DMS53 treated with DMSO at 0.1 percent for 48 hours (cell line): ENCODE measurements around the gene GNB3.
A peak's percentile ranks its signal among the peaks of the same experiment; 100 is the strongest.
"Not testable (repeated sequence)": the region's sequence is repeated elsewhere in the genome, so short reads cannot be mapped to it uniquely, and the experiment has no call there.

Experiments
- DNase-seq: peaks from one replicate; lab custom pipeline; 2025; ENCODE audit not compliant: unreplicated experiment; lab: John Stamatoyannopoulos, UW

The GNB3 gene

DNA sequence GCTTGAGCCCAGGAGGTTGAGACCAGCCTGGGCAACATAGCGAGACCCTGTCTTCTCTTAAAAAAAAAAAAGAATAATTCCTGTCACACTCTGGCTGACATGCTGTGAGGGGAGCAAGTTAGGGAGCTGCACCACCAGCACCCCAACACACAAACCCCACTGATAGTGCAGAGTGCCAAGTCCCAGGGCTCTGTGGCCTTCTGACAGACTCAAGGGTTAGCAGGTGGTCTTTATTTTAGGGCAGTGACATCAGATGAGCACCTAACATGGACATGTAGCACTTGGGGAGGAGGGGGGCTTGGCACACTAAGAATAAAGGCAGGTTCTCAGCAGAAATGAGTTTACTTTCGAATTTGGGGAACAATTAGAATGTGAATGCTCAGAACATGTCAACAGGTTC lies 18.1 kb downstream of the GNB3 start:
- DNase-seq: no peak

DNA sequence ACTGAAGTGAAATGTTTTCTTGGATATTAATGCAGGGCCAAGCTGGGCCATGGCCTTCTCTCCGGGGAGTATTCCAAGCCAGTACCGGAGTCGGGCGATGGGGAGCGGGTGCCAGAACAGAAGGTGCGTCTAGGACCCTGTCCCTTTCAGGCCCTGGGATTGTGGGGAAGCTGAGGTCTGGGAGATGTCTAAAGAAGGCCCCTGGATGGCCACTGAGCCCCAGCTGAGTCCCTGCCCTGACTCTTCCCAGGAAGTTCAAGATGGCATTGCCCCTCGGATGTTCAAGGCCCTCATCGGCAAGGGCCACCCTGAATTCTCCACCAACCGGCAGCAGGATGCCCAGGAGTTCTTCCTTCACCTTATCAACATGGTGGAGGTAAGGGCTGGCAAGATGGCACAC lies 19.4 kb downstream of the GNB3 start:
- no peak for DNase-seq

DNA sequence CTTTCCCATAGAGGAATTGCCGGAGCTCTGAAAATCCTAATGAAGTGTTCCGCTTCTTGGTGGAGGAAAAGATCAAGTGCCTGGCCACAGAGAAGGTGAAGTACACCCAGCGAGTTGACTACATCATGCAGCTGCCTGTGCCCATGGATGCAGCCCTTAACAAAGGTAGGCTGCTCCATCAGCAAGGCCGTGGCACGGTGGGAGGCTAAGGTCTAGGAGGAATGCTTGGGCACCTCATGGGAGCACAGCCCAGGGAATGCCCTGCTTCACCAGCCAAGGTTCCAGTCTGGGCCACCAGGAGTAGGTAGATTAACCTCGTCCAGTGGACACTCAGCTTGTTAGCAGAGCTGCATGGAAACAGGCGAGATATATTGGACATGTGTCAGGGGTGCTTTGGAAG lies 20.2 kb downstream of the GNB3 start:
- no peak for DNase-seq

DNA sequence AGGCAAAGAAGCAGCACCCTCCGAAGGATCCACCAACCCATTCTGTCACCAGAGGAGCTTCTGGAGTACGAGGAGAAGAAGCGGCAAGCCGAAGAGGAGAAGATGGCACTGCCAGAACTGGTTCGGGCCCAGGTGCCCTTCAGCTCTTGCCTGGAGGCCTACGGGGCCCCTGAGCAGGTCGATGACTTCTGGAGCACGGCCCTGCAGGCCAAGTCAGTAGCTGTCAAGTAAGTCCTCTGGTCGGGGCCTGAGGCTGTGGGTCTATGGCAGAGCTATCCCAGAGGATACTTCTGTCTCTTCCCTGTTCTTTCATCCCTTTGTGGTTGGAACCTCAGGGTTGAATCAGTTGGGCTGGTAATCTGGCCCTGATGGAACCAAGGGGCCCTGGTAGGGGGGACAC lies 20.7 kb downstream of the GNB3 start:
- DNase-seq: no peak

DNA sequence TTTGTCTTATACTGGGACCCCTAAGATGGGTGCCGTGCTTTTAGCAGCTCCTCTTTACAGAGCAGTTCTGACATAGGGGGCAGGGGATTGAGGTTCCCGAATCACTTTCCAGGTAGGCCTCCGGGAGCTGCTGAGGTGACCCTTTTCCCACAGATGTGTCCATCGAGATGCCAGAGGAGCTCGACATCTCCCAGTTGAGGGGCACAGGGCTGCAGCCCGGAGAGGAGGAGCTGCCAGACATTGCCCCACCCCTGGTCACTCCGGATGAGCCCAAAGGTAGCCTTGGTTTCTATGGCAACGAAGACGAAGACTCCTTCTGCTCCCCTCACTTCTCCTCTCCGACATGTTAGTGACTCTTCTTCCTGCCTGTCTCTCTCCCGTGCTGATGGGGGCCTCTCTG lies 22.3 kb downstream of the GNB3 start:
- DNase-seq: no peak

DNA sequence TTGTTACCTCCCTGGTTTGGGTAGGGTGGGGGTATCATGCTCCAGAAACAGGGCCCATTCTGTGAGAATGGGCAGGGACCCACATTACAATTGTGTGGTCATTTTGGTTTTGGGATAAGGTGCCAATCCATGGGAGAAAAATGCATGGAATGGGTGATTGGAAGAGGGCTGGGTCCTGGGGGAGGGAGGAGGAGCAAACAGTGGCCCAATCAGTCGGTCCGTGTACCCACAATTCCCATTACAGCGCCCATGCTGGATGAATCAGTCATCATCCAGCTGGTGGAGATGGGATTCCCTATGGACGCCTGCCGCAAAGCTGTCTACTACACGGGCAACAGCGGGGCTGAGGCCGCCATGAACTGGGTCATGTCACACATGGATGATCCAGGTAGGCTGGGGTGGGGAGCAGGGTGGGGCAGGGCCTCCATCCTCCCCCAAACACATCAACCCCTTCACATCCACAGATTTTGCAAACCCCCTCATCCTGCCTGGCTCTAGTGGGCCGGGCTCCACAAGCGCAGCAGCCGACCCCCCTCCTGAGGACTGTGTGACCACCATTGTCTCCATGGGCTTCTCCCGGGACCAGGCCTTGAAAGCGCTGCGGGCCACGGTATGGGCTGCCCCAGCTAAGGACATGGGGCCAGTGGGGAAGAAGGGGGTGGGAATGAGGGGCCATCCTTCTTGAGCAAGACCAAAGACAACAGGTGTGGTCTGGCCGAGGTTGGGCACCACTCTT lies 23.0 kb downstream of the GNB3 start:
- no peak for DNase-seq

DNA sequence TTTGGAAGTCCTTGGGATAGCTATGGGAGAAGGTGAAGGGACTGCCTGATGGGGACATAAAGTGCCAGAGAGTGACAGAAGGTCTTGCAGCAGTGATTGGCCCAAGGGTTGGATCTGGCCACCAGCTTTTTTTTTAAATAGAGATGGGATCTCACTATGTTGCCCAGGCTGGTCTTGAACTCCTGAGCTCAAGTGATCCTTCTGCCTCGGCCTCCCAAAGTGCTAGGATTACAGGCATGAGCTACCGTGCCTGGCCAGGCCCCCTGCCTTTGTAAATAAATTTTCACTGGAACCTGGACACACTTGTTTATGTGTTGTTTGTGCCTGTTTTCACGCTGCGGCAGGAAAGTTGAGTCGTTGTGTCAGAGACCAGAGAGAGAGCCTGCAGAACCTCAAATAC lies 24.6 kb downstream of the GNB3 start:
- DNase-seq: not testable (repeated sequence)

DNA sequence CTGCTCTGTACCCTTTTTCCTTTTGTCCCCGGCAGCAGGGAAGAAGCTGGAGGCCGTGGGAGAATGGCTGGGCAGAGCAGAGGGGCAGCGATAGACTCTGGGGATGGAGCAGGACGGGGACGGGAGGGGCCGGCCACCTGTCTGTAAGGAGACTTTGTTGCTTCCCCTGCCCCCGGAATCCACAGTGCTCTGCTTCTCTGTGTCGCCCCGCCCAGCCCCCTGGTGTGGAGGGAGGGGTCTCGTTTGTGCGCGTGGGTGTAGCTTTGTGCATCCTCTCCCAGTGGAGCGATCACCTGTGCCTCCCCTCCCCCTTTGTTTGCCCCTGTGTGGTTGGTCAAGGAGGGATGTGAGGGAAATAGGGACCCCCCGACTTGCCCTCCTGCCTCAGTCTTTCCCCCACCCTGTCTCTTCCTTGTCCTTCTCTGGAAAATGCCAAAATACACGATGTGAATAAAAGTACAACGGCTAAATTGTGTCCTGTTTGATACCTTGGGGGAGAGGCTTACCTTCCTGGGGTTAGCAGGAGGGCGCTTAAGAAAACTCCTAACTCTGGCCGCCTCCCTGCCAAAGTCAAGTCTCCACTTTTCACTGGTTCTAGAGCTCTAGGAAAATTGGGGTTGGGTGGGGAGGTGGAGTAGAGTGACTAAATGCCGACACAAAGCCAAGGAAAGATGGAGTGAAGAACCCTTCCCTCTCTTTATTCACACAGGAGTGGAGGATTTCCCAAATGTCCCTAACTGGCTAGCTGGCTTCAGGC lies 25.6 kb downstream of the GNB3 start:
- no peak for DNase-seq

DNA sequence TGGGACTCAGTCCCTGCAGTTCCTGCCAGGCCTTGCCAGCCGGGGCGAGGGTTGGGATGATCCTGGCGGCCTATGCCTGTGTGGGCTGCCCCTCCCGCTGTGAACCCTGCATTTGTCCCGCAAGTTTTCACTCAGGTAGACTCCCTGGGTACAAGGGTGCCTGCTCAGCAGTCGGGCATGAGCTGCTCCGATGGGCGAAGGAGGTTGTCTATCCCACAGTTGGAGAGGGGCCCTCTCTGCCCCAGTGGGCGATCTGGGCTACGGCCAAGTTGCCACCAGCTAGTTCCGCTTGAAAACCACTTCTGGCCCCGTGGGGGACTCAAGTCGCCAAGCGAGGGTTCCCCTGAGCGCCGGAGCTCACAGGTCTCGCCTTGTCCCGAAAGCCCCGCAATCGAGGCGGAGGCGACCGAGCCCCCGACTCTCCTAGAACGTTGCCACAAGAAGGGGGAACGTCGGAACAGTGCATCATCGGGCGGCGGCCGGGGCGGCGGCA lies 26.2 kb downstream of the GNB3 start:
- DNase-seq: peak; percentile 60

DNA sequence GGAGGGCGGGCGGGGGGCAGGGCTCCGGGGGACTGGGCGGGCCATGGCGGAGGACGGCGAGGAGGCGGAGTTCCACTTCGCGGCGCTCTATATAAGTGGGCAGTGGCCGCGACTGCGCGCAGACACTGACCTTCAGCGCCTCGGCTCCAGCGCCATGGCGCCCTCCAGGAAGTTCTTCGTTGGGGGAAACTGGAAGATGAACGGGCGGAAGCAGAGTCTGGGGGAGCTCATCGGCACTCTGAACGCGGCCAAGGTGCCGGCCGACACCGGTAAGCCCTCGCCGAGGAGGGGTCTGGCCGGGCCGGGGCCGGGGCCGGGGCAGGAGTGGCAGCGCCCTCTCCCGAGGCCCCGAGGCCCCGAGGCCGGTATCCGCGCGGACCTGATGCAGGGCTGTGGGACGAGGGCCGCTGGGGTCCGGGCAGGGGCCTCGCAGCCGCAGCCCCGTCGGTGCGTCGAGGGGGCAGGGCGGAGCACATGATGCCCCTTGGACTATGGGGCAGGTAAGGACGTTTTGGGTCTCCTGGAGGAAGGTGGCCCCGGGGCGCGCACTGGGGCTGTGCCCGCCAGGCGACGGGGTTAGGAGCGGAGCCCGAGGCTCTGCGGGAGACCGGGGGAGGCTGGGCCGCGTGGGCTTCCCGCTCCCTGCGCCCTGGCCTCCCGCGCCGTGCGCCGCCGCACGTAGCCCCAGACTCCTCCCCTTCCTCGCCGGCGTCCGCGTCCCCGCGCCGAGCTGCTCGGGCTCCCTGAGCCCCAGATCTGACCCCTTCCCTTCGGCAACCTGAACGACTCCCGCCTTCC lies 26.9 kb downstream of the GNB3 start, which contains the start of gene TPI1:
Gene TPI1 (plus strand): TSS at position 119 of the 798 bp plus-strand sequence. CDS start 36 bp downstream, at position 155.
- DNase-seq: peak; percentile 75

DNA sequence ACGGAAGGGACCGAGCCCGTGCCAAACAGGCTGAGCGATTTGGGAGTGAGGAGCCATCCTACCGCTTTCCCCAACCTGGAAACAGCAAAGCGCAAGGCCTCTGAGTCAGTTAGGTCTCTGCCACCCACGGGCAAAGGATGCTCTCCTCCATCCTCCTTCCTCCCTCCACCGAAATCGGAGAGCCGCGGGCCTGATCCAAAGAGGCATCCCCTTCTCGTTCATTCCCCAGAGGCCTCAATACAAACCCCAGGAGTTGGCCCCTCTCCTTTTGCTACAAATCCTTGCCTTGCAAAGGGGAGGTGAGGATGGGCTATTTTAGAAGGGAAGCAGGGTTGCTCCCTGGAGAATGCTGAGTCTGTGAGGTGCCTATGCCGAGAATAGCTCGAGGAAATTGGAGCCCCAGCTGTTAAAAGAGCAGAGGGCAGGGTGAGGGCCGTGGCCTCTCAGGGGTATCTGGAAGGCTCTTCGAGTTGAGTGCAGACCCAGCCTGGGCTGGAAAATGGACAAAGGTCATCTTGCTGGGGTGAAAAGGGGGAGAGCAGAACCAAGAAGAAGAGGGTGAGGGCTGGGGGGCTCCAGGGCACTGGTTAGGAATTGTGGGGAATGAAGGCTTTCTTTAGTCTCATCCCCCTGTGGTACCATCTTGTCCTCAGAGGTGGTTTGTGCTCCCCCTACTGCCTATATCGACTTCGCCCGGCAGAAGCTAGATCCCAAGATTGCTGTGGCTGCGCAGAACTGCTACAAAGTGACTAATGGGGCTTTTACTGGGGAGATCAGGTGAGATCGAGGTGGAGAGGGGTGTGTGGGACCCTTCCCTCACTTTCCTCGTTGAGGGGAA lies 27.7 kb downstream of the GNB3 start:
- DNase-seq: peak; percentile 47

DNA sequence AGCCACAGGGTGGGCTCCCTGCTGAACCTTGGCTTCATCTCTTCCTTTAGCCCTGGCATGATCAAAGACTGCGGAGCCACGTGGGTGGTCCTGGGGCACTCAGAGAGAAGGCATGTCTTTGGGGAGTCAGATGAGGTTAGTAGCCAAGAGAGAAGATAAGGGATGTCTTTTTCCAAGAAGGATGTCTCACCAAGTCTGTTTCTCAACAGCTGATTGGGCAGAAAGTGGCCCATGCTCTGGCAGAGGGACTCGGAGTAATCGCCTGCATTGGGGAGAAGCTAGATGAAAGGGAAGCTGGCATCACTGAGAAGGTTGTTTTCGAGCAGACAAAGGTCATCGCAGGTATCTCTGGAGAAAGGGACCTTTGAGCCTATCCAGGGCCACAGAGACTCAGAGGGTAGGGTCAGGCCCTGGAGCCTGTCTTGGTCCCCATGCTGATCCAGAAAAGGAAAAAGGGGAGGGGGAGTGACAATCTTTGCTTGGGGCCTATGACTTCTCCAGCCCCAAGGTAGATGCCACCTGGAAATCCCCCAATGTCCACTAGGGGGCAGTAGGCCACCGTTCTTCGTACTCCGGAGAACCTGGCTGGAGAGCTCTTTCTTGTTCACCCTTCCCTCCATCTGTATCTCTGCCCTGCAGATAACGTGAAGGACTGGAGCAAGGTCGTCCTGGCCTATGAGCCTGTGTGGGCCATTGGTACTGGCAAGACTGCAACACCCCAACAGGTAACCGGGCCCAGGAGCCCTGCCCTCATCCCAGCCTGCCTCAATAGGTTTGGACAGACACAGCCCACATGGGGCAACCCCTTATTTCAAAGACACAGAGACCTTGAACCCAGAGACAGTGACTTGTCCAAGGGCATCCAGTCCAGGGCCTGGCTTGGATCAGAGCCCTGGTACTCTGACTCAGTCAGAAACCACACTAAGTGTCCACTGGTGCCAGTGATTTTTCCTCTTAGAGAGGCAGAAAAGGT lies 28.6 kb downstream of the GNB3 start:
- peak; percentile 92 for DNase-seq

DNA sequence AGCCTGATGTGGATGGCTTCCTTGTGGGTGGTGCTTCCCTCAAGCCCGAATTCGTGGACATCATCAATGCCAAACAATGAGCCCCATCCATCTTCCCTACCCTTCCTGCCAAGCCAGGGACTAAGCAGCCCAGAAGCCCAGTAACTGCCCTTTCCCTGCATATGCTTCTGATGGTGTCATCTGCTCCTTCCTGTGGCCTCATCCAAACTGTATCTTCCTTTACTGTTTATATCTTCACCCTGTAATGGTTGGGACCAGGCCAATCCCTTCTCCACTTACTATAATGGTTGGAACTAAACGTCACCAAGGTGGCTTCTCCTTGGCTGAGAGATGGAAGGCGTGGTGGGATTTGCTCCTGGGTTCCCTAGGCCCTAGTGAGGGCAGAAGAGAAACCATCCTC lies 29.6 kb downstream of the GNB3 start:
- DNase-seq: not testable (repeated sequence)

DNA sequence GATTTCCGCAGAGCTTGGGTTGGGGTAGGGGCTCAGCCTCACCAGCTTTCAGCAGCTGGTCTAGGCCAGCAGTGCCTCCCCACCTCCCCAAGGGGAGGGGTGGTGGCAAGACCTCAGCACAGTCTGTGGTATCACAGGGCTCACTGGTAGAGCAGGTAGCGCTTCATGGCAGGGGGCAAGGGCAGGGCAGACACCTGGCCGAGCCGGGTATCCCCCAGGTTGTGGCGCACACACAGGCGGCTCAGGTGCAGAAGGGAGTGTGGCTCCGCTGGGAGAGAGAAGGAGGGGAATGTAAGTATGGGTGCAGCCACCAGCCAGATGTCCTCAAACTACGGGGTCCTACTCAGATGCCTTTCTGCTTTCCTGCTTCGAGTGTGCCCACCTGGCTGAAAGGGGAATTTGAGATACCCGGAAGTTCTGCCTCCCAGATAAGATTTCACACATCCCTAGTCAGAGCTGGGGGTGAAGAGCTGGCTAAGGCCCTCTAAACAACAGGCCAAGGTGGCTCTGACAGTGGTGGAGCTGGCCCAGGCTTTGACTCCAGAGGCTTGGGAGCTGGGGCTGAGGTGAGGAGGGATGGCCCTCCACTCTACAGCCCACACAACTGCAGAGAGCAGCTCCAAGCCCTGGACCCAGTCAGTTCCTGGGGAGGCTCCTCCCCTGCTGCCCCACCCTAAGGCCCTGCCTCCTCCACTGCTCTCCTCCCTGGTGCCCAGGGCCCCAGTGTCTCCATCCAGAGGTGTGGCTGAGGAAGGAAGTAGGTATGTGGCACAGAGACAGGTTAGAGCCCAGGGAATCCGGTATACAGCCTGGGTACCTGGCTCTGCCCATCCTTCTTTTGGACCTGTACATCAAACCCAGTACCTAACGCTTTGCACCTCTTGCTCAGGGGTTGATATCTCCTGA lies 30.6 kb downstream of the GNB3 start:
- peak; percentile 55 for DNase-seq

DNA sequence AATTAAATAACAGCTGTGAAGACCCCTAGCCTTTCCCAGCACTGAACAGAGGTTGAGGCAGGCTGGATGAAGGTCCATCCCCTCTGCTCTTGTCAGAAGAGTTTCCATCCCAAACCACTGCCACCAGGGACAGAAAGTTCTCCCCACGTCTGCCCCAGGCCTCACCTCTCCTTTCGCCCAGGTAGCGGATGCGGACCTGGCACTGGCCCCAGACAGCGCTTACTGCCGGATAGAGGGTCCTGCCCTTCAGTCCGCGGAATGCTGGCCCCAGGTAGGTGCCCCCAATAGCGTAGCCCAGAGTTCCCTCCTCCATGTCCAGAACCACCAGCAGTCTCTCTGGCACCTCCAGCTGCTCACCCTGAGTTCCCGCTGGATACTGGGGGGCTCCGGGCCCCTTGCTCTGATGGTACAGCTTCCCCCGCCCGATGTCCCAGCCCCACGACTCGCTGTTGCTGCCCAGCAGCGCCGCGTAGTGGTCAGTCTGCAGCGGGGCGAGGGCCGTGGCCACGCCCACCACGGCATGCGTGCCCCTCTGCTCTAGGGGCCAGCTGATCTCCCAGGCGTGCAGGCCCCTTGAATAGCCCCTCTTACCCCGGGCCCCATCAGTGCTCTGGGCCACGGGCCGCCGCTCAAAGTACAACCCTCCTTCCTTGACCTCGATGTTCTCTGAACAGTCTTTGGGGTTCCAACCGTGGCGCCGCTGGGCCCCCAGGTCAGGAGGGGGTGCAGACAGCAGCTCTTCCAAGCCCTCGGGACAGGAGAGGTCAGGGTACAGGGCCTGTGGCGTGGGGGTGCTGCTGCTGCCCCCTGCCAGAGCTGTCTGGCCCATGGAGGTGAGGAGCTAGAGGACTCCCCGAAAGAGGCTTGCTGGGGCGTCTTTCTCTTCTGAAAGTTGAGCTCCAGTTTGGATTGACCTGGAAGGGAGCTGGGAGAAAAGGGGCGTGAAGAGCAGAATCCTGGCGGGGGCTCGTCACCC lies 31.6 kb downstream of the GNB3 start:
- peak; percentile 81 for DNase-seq

DNA sequence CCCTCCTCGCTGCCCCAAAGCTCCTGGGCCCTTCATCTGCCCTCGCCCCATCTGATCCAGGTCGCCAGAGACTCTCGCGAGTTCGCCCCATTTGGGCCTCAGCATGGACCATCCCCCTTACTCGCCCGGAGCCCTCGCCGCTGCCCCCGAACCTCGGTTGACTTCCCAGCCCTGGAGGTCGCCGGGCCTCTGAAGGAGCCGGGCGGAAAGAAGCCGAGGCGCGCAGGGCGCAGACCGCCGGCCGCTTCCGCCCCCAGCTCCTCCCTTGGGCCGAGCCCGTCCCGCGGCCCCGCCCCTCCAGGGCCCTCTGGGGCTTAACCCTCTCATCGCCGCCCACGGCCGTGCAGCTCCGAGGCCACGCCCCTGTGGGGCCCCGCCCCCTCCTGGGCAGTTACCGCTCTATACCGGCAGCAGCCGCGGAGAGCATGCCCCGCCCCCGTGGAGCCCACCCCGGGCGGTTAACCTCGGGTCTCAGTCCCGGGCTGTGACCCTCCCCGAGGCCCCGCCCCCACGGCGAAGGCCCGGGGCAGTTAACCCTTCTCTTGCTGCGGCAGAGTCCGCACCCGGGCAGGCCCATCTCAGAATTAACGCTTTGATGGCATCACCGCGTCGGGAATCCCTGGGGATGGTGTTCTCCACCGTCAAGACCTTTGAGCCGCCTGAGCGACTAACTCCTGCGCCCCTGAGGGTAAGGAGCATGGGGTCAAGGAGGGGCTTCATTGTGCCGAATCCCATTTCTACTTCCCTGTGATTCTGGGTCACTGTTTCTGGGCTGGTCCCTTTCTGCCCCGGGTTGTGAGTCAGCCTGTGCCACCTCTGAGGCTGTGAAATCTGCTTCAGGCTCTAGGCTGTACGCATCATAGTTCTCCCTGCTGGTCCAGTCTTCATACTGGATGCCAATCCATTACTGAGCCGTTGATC lies 32.6 kb downstream of the GNB3 start, which contains the start of gene SPSB2:
Gene SPSB2 (minus strand): TSS at position 210 of the 921 bp plus-strand sequence. CDS start 402 bp downstream, outside the sequence.
- peak; percentile 99 for DNase-seq
